Progenitor cell of endocrine pancreas (in vitro differentiated cells): Measurements from ENCODE around the gene SYP. TPM values are rescaled to one million over a fixed set of nuclear protein-coding genes. Genes with fewer than 3 reads are reported as not detected.
"Not testable (repeated sequence)": the region's sequence is repeated elsewhere in the genome, so short reads cannot be mapped to it uniquely, and the experiment has no call there.

Experiments used
- DNase-seq: peaks from one replicate; pipeline ENCODE4 v3.0.0; 2021; ENCODE audit warnings: low spot score; ENCODE audit not compliant: unreplicated experiment
- H3K27ac Mint-ChIP-seq: 2 replicates; pipeline ENCODE4 v1.8.0; 2021; ENCODE audit warnings: mild to moderate bottlenecking, moderate library complexity, mixed read lengths
- H3K27me3 Mint-ChIP-seq: 2 replicates; pipeline ENCODE4 v1.8.0; 2021; ENCODE audit warnings: mixed read lengths
- H3K36me3 Mint-ChIP-seq: 2 replicates; pipeline ENCODE4 v1.8.0; 2022; ENCODE audit warnings: mixed read lengths; ENCODE audit not compliant: insufficient read depth
- H3K4me1 Mint-ChIP-seq: 2 replicates; pipeline ENCODE4 v1.8.0; 2021; ENCODE audit warnings: low read depth, mixed read lengths
- H3K4me3 Mint-ChIP-seq: 2 replicates; pipeline ENCODE4 v1.8.0; 2021; ENCODE audit warnings: low read depth, mild to moderate bottlenecking, moderate library complexity, mixed read lengths
- H3K9me3 Mint-ChIP-seq: 2 replicates; pipeline ENCODE4 v1.8.0; 2021; ENCODE audit warnings: low read depth, mixed read lengths
- CTCF ChIP-seq: fragments of 200-600 bp; sonication (generic); IDR thresholded peaks from one replicate; pipeline ENCODE4 v1.5.0; 2021; ENCODE audit warnings: antibody characterized with exemption, mild to moderate bottlenecking; ENCODE audit not compliant: unreplicated experiment
- total RNA-seq: library from RNA; stranded (reverse); gene quantifications from 2 replicates; pipeline ENCODE4 v1.2.1, GENCODE V29; 2021

The SYP gene
- total RNA-seq, 1 donor from 2014 or later = 11.4 TPM

DNA sequence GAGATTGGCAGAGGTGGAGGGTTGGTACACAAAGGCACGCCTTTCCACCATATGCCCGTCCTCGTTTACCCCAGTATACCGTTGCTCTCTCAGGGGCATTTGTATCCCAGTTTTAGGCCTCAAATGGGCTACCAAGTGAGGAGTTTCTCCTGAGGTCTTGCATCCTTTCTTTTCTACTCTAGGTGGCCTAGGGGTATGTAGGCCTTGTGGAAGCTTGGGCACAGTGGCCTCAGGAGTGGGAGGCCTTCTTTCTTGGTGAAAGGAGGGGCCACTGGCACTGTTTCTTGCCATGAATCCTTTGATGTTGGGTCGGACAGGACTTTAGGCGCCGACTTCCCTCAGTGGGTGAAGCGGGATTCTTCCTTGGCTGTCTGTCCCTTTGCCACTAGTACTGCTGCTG lies 52.7 kb downstream of the SYP start:
- Mint-ChIP-seq H3K36me3 (peaks cover 9% of the 10 kb centered on the region), H3K4me3 (no peak overlapping the region), H3K27ac (no peak overlapping the region), H3K27me3 (no peaks in the 10 kb centered on the region), H3K4me1 (peaks cover 3% of the 10 kb centered on the region), H3K9me3 (peaks cover 29% of the 10 kb centered on the region)
- DNase-seq = no peak
- no peak for TF ChIP-seq CTCF

GRCh38 chrX:49143154-49143553 lies 56.8 kb downstream of the SYP start:
- H3K4me1 Mint-ChIP-seq, DNase-seq, H3K4me3 Mint-ChIP-seq, H3K27ac Mint-ChIP-seq, H3K27me3 Mint-ChIP-seq: not testable (repeated sequence)
- Mint-ChIP-seq H3K36me3 (peaks cover 13% of the 10 kb centered on the region), H3K9me3 (peaks cover 37% of the 10 kb centered on the region)

DNA sequence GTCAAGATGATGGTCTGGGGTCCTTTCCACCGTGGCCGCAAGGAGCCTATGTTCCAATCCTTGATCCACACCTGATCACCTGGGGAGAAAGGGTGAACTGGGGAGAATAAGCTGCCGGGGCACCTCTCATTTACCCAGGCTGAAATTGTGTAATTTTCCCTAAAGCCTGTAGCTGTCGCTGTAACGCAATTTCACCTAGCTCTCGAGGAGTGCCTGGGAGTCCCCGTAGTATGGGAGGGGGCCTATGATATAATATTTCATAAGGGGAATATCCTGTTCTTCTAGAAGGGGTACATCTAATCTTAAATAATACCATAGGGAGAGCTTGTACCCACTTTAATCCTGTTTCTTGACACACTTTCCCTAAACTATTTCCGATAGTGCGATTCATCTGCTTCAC lies 57.7 kb downstream of the SYP start:
- not testable (repeated sequence) for H3K27me3 Mint-ChIP-seq, H3K27ac Mint-ChIP-seq, H3K4me1 Mint-ChIP-seq, H3K4me3 Mint-ChIP-seq, DNase-seq
- Mint-ChIP-seq H3K9me3 (peaks cover 29% of the 10 kb centered on the region), H3K36me3 (peaks cover 12% of the 10 kb centered on the region)

DNA sequence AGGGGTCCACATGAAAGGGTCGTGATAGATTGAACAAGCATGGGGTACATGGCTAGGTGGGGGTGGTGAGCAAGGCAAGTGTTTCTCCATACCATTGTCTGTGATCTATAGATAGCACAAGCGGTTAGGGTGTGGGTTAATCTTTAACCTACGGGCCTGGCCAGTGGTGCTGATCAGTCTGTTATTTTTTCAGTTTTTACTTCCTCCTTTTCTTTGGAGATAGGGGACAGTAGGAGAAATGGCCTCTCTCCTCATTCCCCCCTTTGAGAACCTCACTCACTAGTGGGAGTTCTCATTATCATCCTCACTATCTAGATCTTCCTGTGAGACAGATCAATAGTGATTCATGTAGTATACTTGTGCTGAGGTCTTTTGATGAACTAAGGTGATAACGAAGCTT lies 60.3 kb downstream of the SYP start:
- no peak for TF ChIP-seq CTCF
- Mint-ChIP-seq H3K9me3 (peaks cover 33% of the 10 kb centered on the region), H3K27me3 (no peaks in the 10 kb centered on the region), H3K36me3 (peaks cover 15% of the 10 kb centered on the region), H3K4me1 (no peaks in the 10 kb centered on the region), H3K27ac (no peak overlapping the region), H3K4me3 (no peak overlapping the region)
- DNase-seq = no peak

Other genes starting within 250 kb of the SYP start
- 52.5 and 53.3 TPM in 2 replicates for gene OTUD5, start 242.6 kb downstream of the SYP start, total RNA-seq
- gene KCND1, start 228.3 kb downstream of the SYP start, total RNA-seq = 8.0 and 8.2 TPM in 2 replicates
- gene GRIPAP1, start 197.9 kb downstream of the SYP start, total RNA-seq = 89.9 and 98.4 TPM in 2 replicates
- 39.7 and 40.8 TPM in 2 replicates for gene TFE3, start 156.8 kb downstream of the SYP start, total RNA-seq
- 27.1 and 27.9 TPM in 2 replicates for gene CCDC120, start 141.2 kb downstream of the SYP start, total RNA-seq
- gene PRAF2, start 126.2 kb downstream of the SYP start, total RNA-seq = 22.6 and 24.1 TPM in 2 replicates
- gene WDR45, start 120.3 kb downstream of the SYP start, total RNA-seq = 44.9 and 55.0 TPM in 2 replicates
- 15.6 and 16.5 TPM in 2 replicates for gene GPKOW, start 76.5 kb downstream of the SYP start, total RNA-seq
- 3.1 and 5.0 TPM in 2 replicates for gene MAGIX, start 37.4 kb downstream of the SYP start, total RNA-seq
- 3.9 and 6.3 TPM in 2 replicates for gene PLP2, start 28.3 kb downstream of the SYP start, total RNA-seq
- gene PRICKLE3, start 13.8 kb downstream of the SYP start, total RNA-seq = 6.2 and 8.8 TPM in 2 replicates
- 0.19 and 0.64 TPM in 2 replicates for gene CACNA1F, start 33.1 kb upstream of the SYP start, total RNA-seq
- gene CCDC22, start 35.3 kb upstream of the SYP start, total RNA-seq = 16.0 and 17.7 TPM in 2 replicates
- gene FOXP3, start 64.5 kb upstream of the SYP start, total RNA-seq = 0.24 and 0.33 TPM in 2 replicates
- gene PPP1R3F, start 69.6 kb upstream of the SYP start, total RNA-seq = 9.4 and 10.2 TPM in 2 replicates
- not detected in 2 replicates for gene GAGE10, start 103.5 kb upstream of the SYP start, total RNA-seq
- gene GAGE12J, start 121.8 kb upstream of the SYP start, total RNA-seq = not detected in 2 replicates
- gene GAGE13, start 131.4 kb upstream of the SYP start, total RNA-seq = not detected in 2 replicates